ENCODE measurements around the gene ZFP57. TPM values are rescaled to one million over a fixed set of nuclear protein-coding genes. Genes with fewer than 3 reads are reported as not detected.

Gene ZFP57
- total RNA-seq, 3 donors from 2014 or later = 0.29 to 2.9 TPM; not detected in 1

DNA sequence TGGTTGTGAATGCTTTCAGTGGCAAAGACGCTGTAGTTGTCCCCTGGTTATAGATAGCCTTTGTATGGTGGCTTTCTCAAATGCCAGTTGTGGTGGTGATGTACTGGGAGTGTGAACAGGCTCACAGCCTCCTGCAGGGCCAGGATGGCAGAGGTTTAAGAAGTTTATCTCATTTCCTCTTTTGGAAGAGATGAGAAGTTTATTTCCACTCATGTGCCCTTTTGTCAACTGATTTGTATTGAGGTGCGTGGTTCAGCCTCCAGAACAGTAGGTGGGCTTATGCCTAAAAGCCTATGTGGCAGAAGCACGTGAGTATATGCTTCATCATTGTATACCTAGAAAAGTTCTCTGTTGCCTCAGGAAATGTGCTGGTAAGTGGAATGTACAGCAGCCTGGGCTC lies 13.7 kb upstream of the ZFP57 start:
- no peaks in the 10 kb centered on the region for H3K36me3 ChIP-seq
- no peaks in the 10 kb centered on the region for H3K27me3 ChIP-seq
- DNase-seq (ENCODE audit: low spot score in 2 of 2) = no peak
- intact Hi-C loops (cut with DNase I; ENCODE audit: low total_unique reads) = no loop called here
- no peak overlapping the region for H3K4me3 ChIP-seq
- TF ChIP-seq, protein P1, sequence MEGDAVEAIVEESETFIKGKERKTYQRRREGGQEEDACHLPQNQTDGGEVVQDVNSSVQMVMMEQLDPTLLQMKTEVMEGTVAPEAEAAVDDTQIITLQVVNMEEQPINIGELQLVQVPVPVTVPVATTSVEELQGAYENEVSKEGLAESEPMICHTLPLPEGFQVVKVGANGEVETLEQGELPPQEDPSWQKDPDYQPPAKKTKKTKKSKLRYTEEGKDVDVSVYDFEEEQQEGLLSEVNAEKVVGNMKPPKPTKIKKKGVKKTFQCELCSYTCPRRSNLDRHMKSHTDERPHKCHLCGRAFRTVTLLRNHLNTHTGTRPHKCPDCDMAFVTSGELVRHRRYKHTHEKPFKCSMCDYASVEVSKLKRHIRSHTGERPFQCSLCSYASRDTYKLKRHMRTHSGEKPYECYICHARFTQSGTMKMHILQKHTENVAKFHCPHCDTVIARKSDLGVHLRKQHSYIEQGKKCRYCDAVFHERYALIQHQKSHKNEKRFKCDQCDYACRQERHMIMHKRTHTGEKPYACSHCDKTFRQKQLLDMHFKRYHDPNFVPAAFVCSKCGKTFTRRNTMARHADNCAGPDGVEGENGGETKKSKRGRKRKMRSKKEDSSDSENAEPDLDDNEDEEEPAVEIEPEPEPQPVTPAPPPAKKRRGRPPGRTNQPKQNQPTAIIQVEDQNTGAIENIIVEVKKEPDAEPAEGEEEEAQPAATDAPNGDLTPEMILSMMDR (IDR thresholded peaks at IDR 0.05) = no peak
- TF ChIP-seq POLR2AphosphoS5 (IDR thresholded peaks at IDR 0.05) = no peak
- TF ChIP-seq POLR2A (IDR thresholded peaks at IDR 0.05) = no peak
- H3K9me3 ChIP-seq = no peaks in the 10 kb centered on the region
- H3K27ac ChIP-seq = no peak overlapping the region
- no peaks in the 10 kb centered on the region for H3K4me1 ChIP-seq

- no peak for TF ChIP-seq POLR2A (IDR thresholded peaks at IDR 0.05)
- TF ChIP-seq, protein P1 (IDR thresholded peaks at IDR 0.05) = no peak
- no peak for TF ChIP-seq POLR2AphosphoS5 (IDR thresholded peaks at IDR 0.05)
- H3K36me3 ChIP-seq = no peaks in the 10 kb centered on the region
- no peak for DNase-seq (ENCODE audit: low spot score in 2 of 2)
- H3K4me1 ChIP-seq = no peaks in the 10 kb centered on the region
- intact Hi-C loops (cut with DNase I; ENCODE audit: low total_unique reads) = no loop called here
- no peaks in the 10 kb centered on the region for H3K9me3 ChIP-seq
- H3K27me3 ChIP-seq = no peaks in the 10 kb centered on the region
- no peak overlapping the region for H3K27ac ChIP-seq
- H3K4me3 ChIP-seq = no peak overlapping the region
Measured at GRCh38 chr6:29685718-29686326, 4.9 kb upstream of the ZFP57 start.

- Histone ChIP-seq H3K4me3 (no peak overlapping the region), H3K36me3 (no peaks in the 10 kb centered on the region), H3K27ac (no peak overlapping the region), H3K4me1 (no peaks in the 10 kb centered on the region), H3K9me3 (no peaks in the 10 kb centered on the region), H3K27me3 (no peaks in the 10 kb centered on the region)
- intact Hi-C loops (cut with DNase I; ENCODE audit: low total_unique reads) = no loop called here
- no peak for DNase-seq (ENCODE audit: low spot score in 2 of 2)
- no peak for TF ChIP-seq POLR2AphosphoS5 (IDR thresholded peaks at IDR 0.05)
- TF ChIP-seq POLR2A (IDR thresholded peaks at IDR 0.05) = no peak
- TF ChIP-seq, protein P1 (IDR thresholded peaks at IDR 0.05) = no peak
Measured at GRCh38 chr6:29681811-29682210, 859 bp upstream of the ZFP57 start.

DNA sequence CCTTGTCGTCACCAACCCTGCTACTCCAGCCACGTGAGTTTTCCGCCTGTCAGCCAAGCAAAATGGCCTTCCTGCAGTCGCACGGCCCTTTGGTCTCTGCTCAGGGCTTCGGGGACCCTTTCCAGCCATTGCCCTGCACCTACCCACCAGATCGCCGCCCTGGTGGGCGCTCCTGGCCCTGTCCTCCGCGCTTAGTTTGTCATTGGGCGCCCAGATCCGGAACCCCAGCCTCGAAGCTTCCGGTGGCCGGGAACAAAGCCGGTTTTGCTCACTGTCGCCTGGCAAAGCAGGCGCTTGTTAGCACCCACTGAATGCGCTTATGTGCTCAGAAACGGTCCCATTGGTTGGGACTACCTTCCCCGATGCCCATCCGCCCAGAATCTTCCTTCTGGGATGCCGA lies 536 bp downstream of the ZFP57 start:
- H3K4me1 ChIP-seq = no peaks in the 10 kb centered on the region
- DNase-seq (ENCODE audit: low spot score in 2 of 2) = no peak
- peak overlapping the region in 1 of 2 donors; percentile 69 for H3K27ac ChIP-seq
- H3K36me3 ChIP-seq = no peaks in the 10 kb centered on the region
- H3K27me3 ChIP-seq = no peaks in the 10 kb centered on the region
- intact Hi-C loops (cut with DNase I; ENCODE audit: low total_unique reads) = no loop called here
- H3K4me3 ChIP-seq = peak overlapping the region in 1 of 3 donors; percentile 54
- TF ChIP-seq, protein P1 (IDR thresholded peaks at IDR 0.05) = no peak
- no peak for TF ChIP-seq POLR2A (IDR thresholded peaks at IDR 0.05)
- TF ChIP-seq POLR2AphosphoS5 (IDR thresholded peaks at IDR 0.05) = no peak
- H3K9me3 ChIP-seq = no peaks in the 10 kb centered on the region

- no peak for DNase-seq (ENCODE audit: low spot score in 2 of 2)
- Histone ChIP-seq H3K27me3 (no peaks in the 10 kb centered on the region), H3K36me3 (no peaks in the 10 kb centered on the region), H3K4me3 (peak overlapping the region in 1 of 3 donors; percentile 54), H3K4me1 (no peaks in the 10 kb centered on the region), H3K9me3 (no peaks in the 10 kb centered on the region), H3K27ac (peak overlapping the region in 1 of 2 donors; percentile 69)
- TF ChIP-seq POLR2AphosphoS5 (IDR thresholded peaks at IDR 0.05) = no peak
- TF ChIP-seq, protein P1 (IDR thresholded peaks at IDR 0.05) = no peak
- TF ChIP-seq POLR2A (IDR thresholded peaks at IDR 0.05) = no peak
- intact Hi-C loops (cut with DNase I; ENCODE audit: low total_unique reads) = no loop called here
Measured at GRCh38 chr6:29679962-29680361, 990 bp downstream of the ZFP57 start.
